Neural crest cell (in vitro differentiated cells): ENCODE data around the gene IL17RA. TPM values are rescaled to one million over a fixed set of nuclear protein-coding genes. Genes with fewer than 3 reads are reported as not detected.

ENCODE experiments used
- DNase-seq: peaks from one replicate; pipeline ENCODE4 v3.0.0; 2021; ENCODE audit warnings: low read depth, mixed read lengths, low spot score
- H3K27ac Mint-ChIP-seq: one replicate; pipeline ENCODE4 v1.8.0; 2021; ENCODE audit warnings: mild to moderate bottlenecking, mixed read lengths; ENCODE audit not compliant: unreplicated experiment
- H3K27me3 Mint-ChIP-seq: 2 replicates; pipeline ENCODE4 v1.8.0; 2021; ENCODE audit warnings: low read depth, mild to moderate bottlenecking, mixed read lengths
- H3K36me3 Mint-ChIP-seq: 2 replicates; pipeline ENCODE4 v1.8.0; 2021; ENCODE audit warnings: low read depth, mild to moderate bottlenecking, mixed read lengths
- H3K4me1 Mint-ChIP-seq: 2 replicates; pipeline ENCODE4 v1.8.0; 2021; ENCODE audit warnings: mixed read lengths
- H3K4me3 Mint-ChIP-seq: one replicate; pipeline ENCODE4 v1.8.0; 2021; ENCODE audit warnings: mild to moderate bottlenecking, mixed read lengths
- H3K9me3 Mint-ChIP-seq: 2 replicates; pipeline ENCODE4 v1.8.0; 2021; ENCODE audit warnings: mixed read lengths
- total RNA-seq: library from RNA; stranded (reverse); gene quantifications from 2 replicates; pipeline ENCODE4 v1.2.1, GENCODE V29; 2021
- TF ChIP-seq, protein P1 (sequence below): fragments of 200-600 bp; sonication (generic); conservative IDR thresholded peaks from 2 replicates; pipeline ENCODE4 v1.5.0; 2021; ENCODE audit warnings: antibody characterized with exemption, mild to moderate bottlenecking

The IL17RA gene
- total RNA-seq, 1 donor from 2014 or later, result 7.1 TPM

DNA sequence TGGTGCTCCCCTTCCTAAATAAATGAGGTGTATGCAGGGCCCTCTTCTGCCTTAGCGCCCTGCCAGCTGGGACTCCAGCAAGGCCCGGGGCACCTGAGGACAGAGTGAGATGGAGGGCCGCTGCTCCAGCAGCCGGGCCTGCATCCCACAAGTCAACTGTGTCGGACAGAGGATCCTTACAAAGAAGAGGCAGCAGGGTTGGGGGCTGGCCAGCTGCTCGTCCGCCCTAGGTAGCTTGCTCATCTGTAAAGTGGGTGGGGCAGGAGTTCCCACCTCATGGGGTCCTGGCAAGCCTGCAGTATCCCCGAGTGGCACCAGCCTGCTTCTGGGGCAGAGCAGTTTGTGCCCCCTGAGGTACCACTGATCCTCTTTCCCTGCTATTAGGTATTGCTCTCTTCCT, 28.8 kb downstream of the IL17RA start:
- H3K4me1 Mint-ChIP-seq, result peaks cover 20% of the 10 kb centered on the region
- DNase-seq, result no peak
- H3K9me3 Mint-ChIP-seq, result no peaks in the 10 kb centered on the region
- no peak overlapping the region for H3K27ac Mint-ChIP-seq
- TF ChIP-seq, protein P1, sequence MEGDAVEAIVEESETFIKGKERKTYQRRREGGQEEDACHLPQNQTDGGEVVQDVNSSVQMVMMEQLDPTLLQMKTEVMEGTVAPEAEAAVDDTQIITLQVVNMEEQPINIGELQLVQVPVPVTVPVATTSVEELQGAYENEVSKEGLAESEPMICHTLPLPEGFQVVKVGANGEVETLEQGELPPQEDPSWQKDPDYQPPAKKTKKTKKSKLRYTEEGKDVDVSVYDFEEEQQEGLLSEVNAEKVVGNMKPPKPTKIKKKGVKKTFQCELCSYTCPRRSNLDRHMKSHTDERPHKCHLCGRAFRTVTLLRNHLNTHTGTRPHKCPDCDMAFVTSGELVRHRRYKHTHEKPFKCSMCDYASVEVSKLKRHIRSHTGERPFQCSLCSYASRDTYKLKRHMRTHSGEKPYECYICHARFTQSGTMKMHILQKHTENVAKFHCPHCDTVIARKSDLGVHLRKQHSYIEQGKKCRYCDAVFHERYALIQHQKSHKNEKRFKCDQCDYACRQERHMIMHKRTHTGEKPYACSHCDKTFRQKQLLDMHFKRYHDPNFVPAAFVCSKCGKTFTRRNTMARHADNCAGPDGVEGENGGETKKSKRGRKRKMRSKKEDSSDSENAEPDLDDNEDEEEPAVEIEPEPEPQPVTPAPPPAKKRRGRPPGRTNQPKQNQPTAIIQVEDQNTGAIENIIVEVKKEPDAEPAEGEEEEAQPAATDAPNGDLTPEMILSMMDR, result no peak
- no peaks in the 10 kb centered on the region for H3K36me3 Mint-ChIP-seq
- peaks cover 1% of the 10 kb centered on the region for H3K27me3 Mint-ChIP-seq
- no peak overlapping the region for H3K4me3 Mint-ChIP-seq

GRCh38 chr22:17114173-17114897, 29.5 kb downstream of the IL17RA start:
- no peaks in the 10 kb centered on the region for H3K9me3 Mint-ChIP-seq
- no peak overlapping the region for H3K4me3 Mint-ChIP-seq
- H3K36me3 Mint-ChIP-seq, result no peaks in the 10 kb centered on the region
- H3K27ac Mint-ChIP-seq, result no peak overlapping the region
- no peak for DNase-seq
- H3K27me3 Mint-ChIP-seq, result peaks cover 6% of the 10 kb centered on the region
- H3K4me1 Mint-ChIP-seq, result peaks cover 25% of the 10 kb centered on the region
- TF ChIP-seq, protein P1, result no peak

- Mint-ChIP-seq H3K4me1 (peaks cover 25% of the 10 kb centered on the region), H3K9me3 (no peaks in the 10 kb centered on the region), H3K27me3 (peaks cover 6% of the 10 kb centered on the region), H3K36me3 (no peaks in the 10 kb centered on the region), H3K27ac (no peak overlapping the region), H3K4me3 (no peak overlapping the region)
- TF ChIP-seq, protein P1, result no peak
- DNase-seq, result no peak
Observed at GRCh38 chr22:17114898-17115235, 30.1 kb downstream of the IL17RA start.

- H3K36me3 Mint-ChIP-seq, result no peaks in the 10 kb centered on the region
- TF ChIP-seq, protein P1, result no peak
- H3K4me3 Mint-ChIP-seq, result no peak overlapping the region
- H3K9me3 Mint-ChIP-seq, result no peaks in the 10 kb centered on the region
- peaks cover 25% of the 10 kb centered on the region for H3K4me1 Mint-ChIP-seq
- DNase-seq, result no peak
- H3K27me3 Mint-ChIP-seq, result peaks cover 6% of the 10 kb centered on the region
- H3K27ac Mint-ChIP-seq, result no peak overlapping the region
Observed at GRCh38 chr22:17115236-17115635, 30.4 kb downstream of the IL17RA start.

- H3K36me3 Mint-ChIP-seq, result no peaks in the 10 kb centered on the region
- H3K9me3 Mint-ChIP-seq, result no peaks in the 10 kb centered on the region
- TF ChIP-seq, protein P1, result no peak
- peaks cover 25% of the 10 kb centered on the region for H3K4me1 Mint-ChIP-seq
- DNase-seq, result no peak
- peaks cover 6% of the 10 kb centered on the region for H3K27me3 Mint-ChIP-seq
- H3K4me3 Mint-ChIP-seq, result no peak overlapping the region
- H3K27ac Mint-ChIP-seq, result no peak overlapping the region
Observed at GRCh38 chr22:17115945-17116565, 31.3 kb downstream of the IL17RA start.
